Measurements from ENCODE around the gene BMF.

GRCh38 chr15:40064231-40064894 is 44.3 kb downstream of the BMF start:
- TF ChIP-seq CTCF (IDR thresholded peaks at IDR 0.05) (no peak), POLR2A (IDR thresholded peaks at IDR 0.05; ENCODE audit: low read depth) (no peak), POLR2AphosphoS5 (IDR thresholded peaks at IDR 0.05) (no peak)
